Naive thymus-derived CD8-positive, alpha-beta T cell (primary cell): ENCODE data around the gene TNFRSF11A. TPM values are rescaled to one million over a fixed set of nuclear protein-coding genes. Genes with fewer than 3 reads are reported as not detected.
A peak's percentile ranks its signal among the peaks of the same experiment; 100 is the strongest.

ENCODE experiments used
- ATAC-seq, 2 donors: fragments of 150-1000 bp; cut with Tn5 transposase in 1 of 2; sonication (Bioruptor Pico), chemical (Tn5 transposase) in 1 of 2; 1 replicate in 1 of 2; 2 replicates in 1 of 2; pipeline ENCODE4 v1.10.0; 2021; ENCODE audit warnings: mild to moderate bottlenecking in 2 of 2, moderate library complexity in 2 of 2
- POLR2A ChIA-PET: fragments of 350-600 bp; sonication (Branson Sonifier 250); formaldehyde crosslinking; loops from one replicate; lab custom pipeline; 2021; ENCODE audit warnings: antibody characterized with exemption; lab: Charles Lee
- DNase-seq, 10 donors: peaks; one replicate each; pipeline versions ENCODE4 v3.0.0 to v3.0.0-alpha.2; 2020 to 2022
- H3K27ac Mint-ChIP-seq, 10 donors: one replicate each; pipeline ENCODE4 v1.8.0; 2020 to 2022; ENCODE audit warnings: mild to moderate bottlenecking in 10 of 10, mixed read lengths in 10 of 10, moderate library complexity in 4 of 10, inconsistent platforms in 1 of 10
- H3K27me3 Mint-ChIP-seq, 5 donors: one replicate each; pipeline ENCODE4 v1.8.0; 2021 to 2022; ENCODE audit warnings: mixed read lengths in 5 of 5
- H3K36me3 Mint-ChIP-seq, 3 donors: one replicate each; pipeline ENCODE4 v1.8.0; 2020 to 2022; ENCODE audit warnings: mixed read lengths in 3 of 3, mild to moderate bottlenecking in 2 of 3, inconsistent platforms in 1 of 3
- H3K4me1 Mint-ChIP-seq, 4 donors: one replicate each; pipeline ENCODE4 v1.8.0; 2021 to 2022; ENCODE audit warnings: mixed read lengths in 4 of 4
- H3K4me3 Mint-ChIP-seq, 10 donors: one replicate each; pipeline ENCODE4 v1.8.0; 2020 to 2022; ENCODE audit warnings: mild to moderate bottlenecking in 10 of 10, mixed read lengths in 10 of 10, moderate library complexity in 6 of 10, inconsistent platforms in 1 of 10
- H3K9me3 Mint-ChIP-seq, 9 donors: one replicate each; pipeline ENCODE4 v1.8.0; 2020 to 2022; ENCODE audit warnings: mixed read lengths in 9 of 9, mild to moderate bottlenecking in 3 of 9, inconsistent platforms in 1 of 9, moderate library complexity in 1 of 9
- polyA plus RNA-seq, 3 donors: library from polyadenylated mRNA; unstranded; fragments of 300-500 nt; fragmentation: Illumina TruSeq; gene quantifications; one replicate each; pipeline ENCODE4 v1.2.3, GENCODE V29; 2021
- total RNA-seq, 8 experiments: library from RNA in 2 of 8; stranded (reverse) in 2 of 8; gene quantifications; one replicate each; pipeline ENCODE4 v1.2.3 and lab custom pipeline; 2021 to 2026

Gene TNFRSF11A
- total and polyA plus RNA-seq, 5 experiments from 2014 or later: 0.08 to 0.36 TPM; not detected in 3

DNA sequence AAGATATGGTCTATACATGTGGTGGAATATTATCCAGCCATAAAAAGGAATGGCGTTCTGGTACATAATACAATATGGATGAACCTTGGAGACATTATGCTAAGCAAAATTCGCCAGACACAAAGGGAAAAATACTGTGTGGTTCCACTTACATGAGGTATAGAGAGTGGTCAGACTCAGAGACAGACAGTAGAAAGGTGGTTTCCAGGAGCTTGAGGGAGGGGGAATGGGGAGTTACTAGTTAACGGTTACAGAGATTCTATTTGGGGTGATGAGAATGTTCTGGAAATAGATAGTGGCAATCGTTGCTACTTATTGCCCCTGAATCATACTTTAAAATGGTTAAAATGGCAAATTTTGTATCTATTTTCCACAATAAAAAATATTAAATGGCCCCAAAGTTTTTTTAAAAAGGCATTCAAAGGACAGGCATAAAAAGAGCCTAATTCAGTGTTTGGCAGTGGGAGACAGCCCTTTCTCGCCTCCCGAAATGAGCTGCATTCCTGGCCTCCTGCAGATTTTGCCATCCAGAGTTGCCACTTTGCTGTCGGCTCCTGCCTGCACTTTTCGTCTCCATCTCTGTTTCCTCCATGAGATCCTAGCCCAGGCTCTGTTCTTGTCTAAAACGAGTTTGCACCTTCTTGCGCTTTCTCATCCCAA is 13.5 kb downstream of the TNFRSF11A start:
- Mint-ChIP-seq H3K9me3 (no peaks in the 10 kb centered on the region), H3K36me3 (no peaks in the 10 kb centered on the region), H3K27me3 (peaks cover 9 to 20% (median 13%) of the 10 kb centered on the region in 5 donors), H3K4me1 (peaks cover 0 to 5% (median 0%) of the 10 kb centered on the region in 4 donors), H3K4me3 (no peak overlapping the region), H3K27ac (peak overlapping the region in 1 of 10 donors; percentile 56)
- ATAC-seq (no peak), DNase-seq (no peak)
- POLR2A ChIA-PET: no interaction called here

GRCh38 chr18:62339106-62339988 is 14.2 kb downstream of the TNFRSF11A start:
- DNase-seq (no peak), ATAC-seq (no peak)
- H3K9me3 Mint-ChIP-seq: no peaks in the 10 kb centered on the region
- H3K4me1 Mint-ChIP-seq: peaks cover 0 to 5% (median 0%) of the 10 kb centered on the region in 4 donors
- no peaks in the 10 kb centered on the region for H3K36me3 Mint-ChIP-seq
- peaks cover 9 to 20% (median 13%) of the 10 kb centered on the region in 5 donors for H3K27me3 Mint-ChIP-seq
- POLR2A ChIA-PET: no interaction called here
- H3K27ac Mint-ChIP-seq: peak overlapping the region in 2 of 10 donors; percentile 51 to 56
- no peak overlapping the region for H3K4me3 Mint-ChIP-seq

GRCh38 chr18:62340996-62341395 is 15.9 kb downstream of the TNFRSF11A start:
- peaks cover 7 to 20% (median 12%) of the 10 kb centered on the region in 5 donors for H3K27me3 Mint-ChIP-seq
- peaks cover 0 to 5% (median 0%) of the 10 kb centered on the region in 4 donors for H3K4me1 Mint-ChIP-seq
- ATAC-seq: no peak
- no peak overlapping the region for H3K4me3 Mint-ChIP-seq
- no peaks in the 10 kb centered on the region for H3K9me3 Mint-ChIP-seq
- DNase-seq: no peak
- POLR2A ChIA-PET: no interaction called here
- H3K27ac Mint-ChIP-seq: no peak overlapping the region
- H3K36me3 Mint-ChIP-seq: no peaks in the 10 kb centered on the region

DNA sequence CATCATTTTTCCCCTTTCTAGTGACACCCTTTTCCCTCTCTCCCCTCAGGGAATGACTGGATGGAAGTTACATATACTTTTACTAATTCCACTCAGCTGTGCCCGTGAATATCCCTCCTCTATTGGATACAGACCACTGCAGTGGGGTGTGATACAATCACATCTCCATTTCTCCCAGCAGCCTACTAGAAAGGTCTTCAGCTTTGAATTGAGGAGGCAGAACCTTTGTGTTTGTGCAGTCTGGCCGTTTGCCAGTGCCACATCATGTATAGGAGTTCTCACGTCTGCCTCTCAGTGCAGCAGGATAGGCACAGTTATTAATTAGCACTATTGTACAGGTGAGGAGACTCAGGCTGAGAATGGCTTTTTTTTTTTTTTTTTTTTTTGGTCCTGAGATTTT is 16.4 kb downstream of the TNFRSF11A start:
- DNase-seq (no peak), ATAC-seq (no peak)
- Mint-ChIP-seq H3K36me3 (no peaks in the 10 kb centered on the region), H3K4me1 (peaks cover 0 to 5% (median 0%) of the 10 kb centered on the region in 4 donors), H3K9me3 (no peaks in the 10 kb centered on the region), H3K27me3 (peaks cover 7 to 20% (median 12%) of the 10 kb centered on the region in 5 donors), H3K4me3 (no peak overlapping the region), H3K27ac (no peak overlapping the region)
- POLR2A ChIA-PET: no interaction called here

DNA sequence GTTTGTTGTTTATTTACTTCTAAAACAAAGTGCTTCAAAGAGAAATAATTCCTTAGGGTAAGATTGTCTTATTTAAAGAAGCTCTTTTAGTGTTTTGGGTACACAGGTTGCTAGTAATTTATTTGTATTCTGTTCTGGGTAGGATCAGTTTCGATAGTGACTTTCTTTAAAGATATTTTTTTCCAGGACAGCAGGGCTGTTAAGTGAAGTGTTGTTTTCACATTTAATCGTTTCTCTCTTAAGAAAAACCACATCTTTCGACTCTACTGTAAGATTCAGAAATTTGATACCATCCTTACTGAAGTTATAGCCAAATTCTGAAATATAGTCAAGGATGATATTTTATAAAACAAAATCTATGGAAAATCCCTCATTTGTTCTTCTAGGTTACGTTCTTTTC is 17.8 kb downstream of the TNFRSF11A start:
- peaks cover 0 to 9% (median 1%) of the 10 kb centered on the region in 4 donors for H3K4me1 Mint-ChIP-seq
- POLR2A ChIA-PET: no interaction called here
- H3K27ac Mint-ChIP-seq: no peak overlapping the region
- H3K36me3 Mint-ChIP-seq: no peaks in the 10 kb centered on the region
- DNase-seq: no peak
- peaks cover 5 to 15% (median 8%) of the 10 kb centered on the region in 5 donors for H3K27me3 Mint-ChIP-seq
- H3K9me3 Mint-ChIP-seq: no peaks in the 10 kb centered on the region
- no peak for ATAC-seq
- H3K4me3 Mint-ChIP-seq: no peak overlapping the region

DNA sequence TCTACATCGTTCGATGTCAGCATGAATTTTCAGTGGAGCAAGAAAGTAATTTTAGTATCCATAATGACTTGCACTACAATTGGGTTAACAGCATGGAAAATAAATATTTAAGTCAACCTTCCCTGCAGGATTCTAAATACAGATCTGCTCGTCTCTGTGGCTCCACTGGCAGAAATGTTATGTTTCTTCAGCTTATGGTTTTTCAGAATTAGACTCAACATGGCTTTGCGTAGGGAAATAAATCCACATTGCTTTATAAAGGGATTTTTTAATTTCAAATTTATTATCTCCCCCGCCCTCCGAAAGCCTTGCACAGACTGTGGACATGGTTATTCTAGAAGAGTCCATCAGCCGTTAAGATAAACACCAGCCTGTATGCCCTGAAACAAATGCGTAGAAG is 18.2 kb downstream of the TNFRSF11A start:
- POLR2A ChIA-PET: no interaction called here
- H3K4me3 Mint-ChIP-seq: no peak overlapping the region
- DNase-seq (no peak), ATAC-seq (no peak)
- no peaks in the 10 kb centered on the region for H3K36me3 Mint-ChIP-seq
- H3K27me3 Mint-ChIP-seq: peaks cover 5 to 15% (median 8%) of the 10 kb centered on the region in 5 donors
- no peak overlapping the region for H3K27ac Mint-ChIP-seq
- peaks cover 0 to 9% (median 1%) of the 10 kb centered on the region in 4 donors for H3K4me1 Mint-ChIP-seq
- no peaks in the 10 kb centered on the region for H3K9me3 Mint-ChIP-seq

GRCh38 chr18:62345909-62346308 is 20.8 kb downstream of the TNFRSF11A start:
- no peak overlapping the region for H3K27ac Mint-ChIP-seq
- H3K4me1 Mint-ChIP-seq: peaks cover 0 to 5% (median 1%) of the 10 kb centered on the region in 4 donors
- H3K4me3 Mint-ChIP-seq: no peak overlapping the region
- no peak for ATAC-seq
- no peaks in the 10 kb centered on the region for H3K9me3 Mint-ChIP-seq
- no peak for DNase-seq
- POLR2A ChIA-PET: no interaction called here
- H3K36me3 Mint-ChIP-seq: no peaks in the 10 kb centered on the region
- H3K27me3 Mint-ChIP-seq: peaks cover 0 to 7% (median 3%) of the 10 kb centered on the region in 5 donors

GRCh38 chr18:62346333-62347088 is 21.4 kb downstream of the TNFRSF11A start:
- Mint-ChIP-seq H3K27me3 (peaks cover 0 to 7% (median under 1%) of the 10 kb centered on the region in 5 donors), H3K27ac (peak overlapping the region in 1 of 10 donors; percentile 65), H3K36me3 (no peaks in the 10 kb centered on the region), H3K4me3 (no peak overlapping the region), H3K9me3 (no peaks in the 10 kb centered on the region), H3K4me1 (peaks cover 0 to 5% (median 1%) of the 10 kb centered on the region in 4 donors)
- POLR2A ChIA-PET: no interaction called here
- no peak for ATAC-seq
- no peak for DNase-seq

DNA sequence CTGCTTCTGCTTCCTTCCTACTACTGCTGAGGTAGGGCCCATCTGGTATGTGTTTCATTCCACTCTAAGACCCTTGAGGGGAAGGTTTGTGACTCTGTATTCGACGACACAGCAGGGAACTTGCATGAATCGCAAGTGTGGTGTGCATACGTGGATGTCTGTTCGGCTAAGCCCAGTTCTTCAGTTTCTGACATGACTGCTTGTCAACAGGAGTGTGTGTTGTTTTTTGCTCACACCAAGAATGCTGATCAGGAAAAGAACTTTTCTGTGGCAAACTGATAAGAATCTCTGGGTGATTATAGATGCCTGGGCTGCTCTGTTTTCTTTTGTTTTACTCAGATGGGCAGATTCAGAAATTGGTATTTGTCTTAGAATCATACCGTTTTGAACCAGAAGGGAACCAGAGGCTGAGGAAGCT is 22.0 kb downstream of the TNFRSF11A start:
- DNase-seq: no peak
- Mint-ChIP-seq H3K36me3 (no peaks in the 10 kb centered on the region), H3K27ac (peak overlapping the region in 1 of 10 donors; percentile 65), H3K4me3 (no peak overlapping the region), H3K9me3 (no peaks in the 10 kb centered on the region), H3K27me3 (peaks cover 0 to 7% (median 0%) of the 10 kb centered on the region in 5 donors), H3K4me1 (peaks cover 0 to 5% (median 1%) of the 10 kb centered on the region in 4 donors)
- POLR2A ChIA-PET: no interaction called here
- no peak for ATAC-seq

DNA sequence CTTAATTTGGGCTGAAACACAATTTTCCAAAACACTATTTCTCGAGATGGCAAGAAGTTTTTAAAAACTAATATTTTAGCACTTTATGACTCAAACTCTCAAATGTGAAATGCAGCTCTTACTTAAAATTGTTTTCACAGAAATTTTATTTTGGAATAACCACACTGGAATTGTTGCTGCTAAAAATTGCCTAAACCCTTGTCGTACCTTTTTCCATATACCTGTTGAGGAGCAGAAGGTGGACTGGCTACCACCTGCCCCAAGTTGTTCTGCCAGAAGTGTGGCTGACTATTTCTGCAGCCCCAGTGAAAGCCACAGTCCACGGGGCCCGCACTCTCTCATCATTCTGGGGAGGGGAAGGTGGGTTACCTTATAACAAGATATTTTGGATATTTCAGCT is 23.4 kb downstream of the TNFRSF11A start:
- peaks cover 0 to 7% (median 0%) of the 10 kb centered on the region in 5 donors for H3K27me3 Mint-ChIP-seq
- no peak overlapping the region for H3K4me3 Mint-ChIP-seq
- H3K4me1 Mint-ChIP-seq: peaks cover 0 to 5% (median 1%) of the 10 kb centered on the region in 4 donors
- ATAC-seq (no peak), DNase-seq (no peak)
- POLR2A ChIA-PET: no interaction called here
- no peaks in the 10 kb centered on the region for H3K9me3 Mint-ChIP-seq
- H3K27ac Mint-ChIP-seq: peak overlapping the region in 1 of 10 donors; percentile 5
- H3K36me3 Mint-ChIP-seq: no peaks in the 10 kb centered on the region

DNA sequence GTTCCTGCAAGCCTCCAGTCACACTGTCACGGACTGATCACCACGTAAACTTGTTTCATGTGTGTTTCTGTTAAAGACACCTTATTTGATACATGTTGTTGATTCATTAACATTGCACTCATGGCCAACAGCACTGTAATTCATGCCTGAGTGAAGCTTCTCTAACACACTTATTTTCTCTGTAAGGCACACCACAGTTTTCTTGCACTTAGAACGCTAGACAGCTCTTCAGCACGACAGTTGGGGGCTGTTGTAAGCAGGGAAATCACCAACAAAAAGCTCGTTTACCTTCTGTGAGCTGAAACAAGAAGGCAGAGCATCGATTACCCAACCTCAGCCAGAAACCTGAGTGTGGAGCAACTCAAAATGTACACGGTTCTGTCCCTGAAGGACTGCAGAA is 28.1 kb downstream of the TNFRSF11A start:
- no peaks in the 10 kb centered on the region for H3K27me3 Mint-ChIP-seq
- DNase-seq: no peak
- ATAC-seq: no peak
- no peaks in the 10 kb centered on the region for H3K4me1 Mint-ChIP-seq
- POLR2A ChIA-PET: no interaction called here
- no peaks in the 10 kb centered on the region for H3K36me3 Mint-ChIP-seq
- H3K27ac Mint-ChIP-seq: no peak overlapping the region
- H3K4me3 Mint-ChIP-seq: no peak overlapping the region
- no peaks in the 10 kb centered on the region for H3K9me3 Mint-ChIP-seq

DNA sequence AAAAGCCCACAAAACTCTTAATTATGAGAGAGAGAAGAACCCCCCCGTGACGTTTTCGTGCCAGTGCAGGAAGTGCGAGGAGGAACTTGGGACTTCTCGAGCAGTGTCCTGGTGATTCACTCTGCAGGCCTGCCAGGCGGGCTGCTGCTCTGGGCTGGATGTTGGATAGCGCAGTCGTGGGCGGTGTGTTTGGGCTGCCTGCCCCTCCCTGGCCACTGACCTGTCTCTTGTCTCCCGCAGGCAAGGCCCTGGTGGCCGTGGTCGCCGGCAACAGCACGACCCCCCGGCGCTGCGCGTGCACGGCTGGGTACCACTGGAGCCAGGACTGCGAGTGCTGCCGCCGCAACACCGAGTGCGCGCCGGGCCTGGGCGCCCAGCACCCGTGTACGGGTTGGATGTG is 29.0 kb downstream of the TNFRSF11A start:
- H3K4me1 Mint-ChIP-seq: no peaks in the 10 kb centered on the region
- H3K9me3 Mint-ChIP-seq: no peaks in the 10 kb centered on the region
- no peaks in the 10 kb centered on the region for H3K27me3 Mint-ChIP-seq
- DNase-seq (no peak), ATAC-seq (no peak)
- POLR2A ChIA-PET: no interaction called here
- H3K27ac Mint-ChIP-seq: no peak overlapping the region
- H3K36me3 Mint-ChIP-seq: no peaks in the 10 kb centered on the region
- H3K4me3 Mint-ChIP-seq: no peak overlapping the region
